CD4-positive, alpha-beta memory T cell (primary cell): Measurements from ENCODE around the gene OR10G3. TPM values are rescaled to one million over a fixed set of nuclear protein-coding genes. Genes with fewer than 3 reads are reported as not detected.
"Not testable (repeated sequence)": the region's sequence is repeated elsewhere in the genome, so short reads cannot be mapped to it uniquely, and the experiment has no call there.

Experiments used
- CTCF ChIA-PET: fragments of 350-600 bp; sonication (Branson Sonifier 250); formaldehyde crosslinking; loops from one replicate; lab custom pipeline; 2021; ENCODE audit warnings: inconsistent platforms; ENCODE audit not compliant: partially characterized antibody; lab: Charles Lee
- POLR2A ChIA-PET: fragments of 350-600 bp; sonication (Branson Sonifier 250); formaldehyde crosslinking; loops from one replicate; lab custom pipeline; 2021; ENCODE audit not compliant: partially characterized antibody; lab: Charles Lee
- DNase-seq, 5 donors: peaks; one replicate each; pipeline versions ENCODE4 v3.0.0 to v3.0.0-alpha.2; 2020 to 2022; ENCODE audit warnings: mixed read lengths in 1 of 5
- H3K27ac ChIP-seq: one replicate; pipeline ENCODE4 v1.7.0; 2013; ENCODE audit warnings: low read depth, low read length
- H3K27me3 ChIP-seq: 2 replicates; pipeline ENCODE4 v1.7.0; 2013; ENCODE audit warnings: mild to moderate bottlenecking, low read length, moderate library complexity; ENCODE audit not compliant: insufficient read depth
- H3K36me3 ChIP-seq: 2 replicates; pipeline ENCODE4 v1.7.0; 2013; ENCODE audit warnings: mild to moderate bottlenecking, low read length, moderate library complexity; ENCODE audit not compliant: insufficient read depth
- H3K4me1 ChIP-seq: 2 replicates; pipeline ENCODE4 v1.7.0; 2013; ENCODE audit warnings: mild to moderate bottlenecking, low read length, moderate library complexity; ENCODE audit not compliant: insufficient read depth
- H3K4me3 ChIP-seq, 2 donors: one replicate each; pipeline ENCODE4 v1.7.0; 2013; ENCODE audit warnings: low read length in 2 of 2, mild to moderate bottlenecking in 1 of 2
- H3K9me3 ChIP-seq, 2 donors: one replicate each; pipeline ENCODE4 v1.7.0; 2013; ENCODE audit warnings: low read length in 2 of 2, control low read depth in 1 of 2; ENCODE audit not compliant: control insufficient read depth in 1 of 2
- H3K27ac Mint-ChIP-seq, 7 donors: one replicate each; pipeline ENCODE4 v1.8.0; 2020 to 2021; ENCODE audit warnings: mixed read lengths in 7 of 7, mild to moderate bottlenecking in 6 of 7, inconsistent platforms in 3 of 7, moderate library complexity in 3 of 7
- H3K27me3 Mint-ChIP-seq, 2 donors: one replicate each; pipeline ENCODE4 v1.8.0; 2020 to 2021; ENCODE audit warnings: mixed read lengths in 2 of 2
- H3K36me3 Mint-ChIP-seq, 2 donors: one replicate each; pipeline ENCODE4 v1.8.0; 2020 to 2021; ENCODE audit warnings: mixed read lengths in 2 of 2, inconsistent platforms in 1 of 2, mild to moderate bottlenecking in 1 of 2
- H3K4me1 Mint-ChIP-seq, 4 donors: one replicate each; pipeline ENCODE4 v1.8.0; 2020 to 2021; ENCODE audit warnings: mixed read lengths in 4 of 4, mild to moderate bottlenecking in 1 of 4
- H3K4me3 Mint-ChIP-seq, 8 donors: one replicate each; pipeline ENCODE4 v1.8.0; 2020 to 2021; ENCODE audit warnings: mixed read lengths in 8 of 8, mild to moderate bottlenecking in 7 of 8, moderate library complexity in 6 of 8, inconsistent platforms in 3 of 8
- H3K9me3 Mint-ChIP-seq, 8 donors: one replicate each; pipeline ENCODE4 v1.8.0; 2020 to 2021; ENCODE audit warnings: mixed read lengths in 8 of 8, mild to moderate bottlenecking in 5 of 8, inconsistent platforms in 3 of 8, moderate library complexity in 1 of 8
- intact Hi-C: fragments of 100-400 bp; cut with micrococcal nuclease; formaldehyde crosslinking; loops from one replicate; pipeline ENCODE4 v1.15.1; 2023
- polyA plus RNA-seq, 2 donors: library from polyadenylated mRNA; unstranded; fragments of 300-500 nt; fragmentation: Illumina TruSeq; gene quantifications; one replicate each; pipeline ENCODE4 v1.2.3, GENCODE V29; 2021
- total RNA-seq, 2 experiments: library from RNA; stranded (reverse); gene quantifications; one replicate each; pipeline ENCODE4 v1.2.3, GENCODE V29; 2021

Gene OR10G3
- total and polyA plus RNA-seq, 4 experiments from 2014 or later: not detected

DNA sequence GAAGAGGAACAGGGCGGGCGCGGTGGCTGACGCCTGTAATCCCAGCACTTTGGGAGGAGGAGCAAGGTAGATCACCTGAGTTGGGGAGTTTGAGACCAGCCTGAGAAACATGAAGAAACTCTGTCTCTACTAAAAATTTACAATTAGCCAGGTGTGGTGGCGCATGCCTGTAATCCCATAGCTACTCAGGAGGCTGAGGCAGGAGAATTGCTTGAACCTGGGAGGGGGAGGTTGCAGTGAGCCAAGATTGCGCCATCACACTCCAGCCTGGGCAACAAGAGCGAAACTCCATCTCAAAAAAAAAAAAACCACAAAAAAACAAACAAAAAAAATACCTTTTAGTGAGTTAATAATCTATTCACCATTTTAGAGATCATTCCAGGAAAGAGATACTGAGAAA lies 35.3 kb downstream of the OR10G3 start:
- peaks cover 2 to 11% of the 10 kb centered on the region in 2 donors for H3K27me3 Mint-ChIP-seq
- H3K4me1 ChIP-seq, H3K4me3 ChIP-seq, H3K36me3 Mint-ChIP-seq, H3K27me3 ChIP-seq, H3K9me3 Mint-ChIP-seq, H3K4me1 Mint-ChIP-seq, POLR2A ChIA-PET, H3K27ac Mint-ChIP-seq, H3K4me3 Mint-ChIP-seq, H3K9me3 ChIP-seq, DNase-seq, intact Hi-C loops, H3K27ac ChIP-seq, H3K36me3 ChIP-seq, CTCF ChIA-PET: not testable (repeated sequence)

DNA sequence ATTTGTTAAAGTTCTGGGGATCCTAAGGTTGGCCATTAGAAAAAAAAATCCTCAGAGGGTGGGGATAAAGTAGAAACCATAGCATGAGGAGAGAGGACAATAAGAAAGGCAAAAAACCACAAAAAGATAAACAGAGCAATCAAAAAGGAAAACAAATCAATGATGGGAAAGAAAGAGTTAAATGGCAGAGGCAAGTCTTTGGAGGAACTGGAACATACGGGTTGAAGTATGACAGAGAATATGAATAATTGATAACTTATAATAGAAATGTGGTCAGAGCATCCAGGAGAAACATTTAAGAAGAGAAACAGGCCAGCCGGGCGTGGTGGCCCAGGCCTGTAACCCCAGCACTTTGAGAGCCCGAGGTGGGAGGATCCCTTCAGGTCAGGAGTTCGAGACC lies 35.9 kb downstream of the OR10G3 start:
- Mint-ChIP-seq H3K27me3 (peaks cover 9 to 16% of the 10 kb centered on the region in 2 donors), H3K9me3 (no peaks in the 10 kb centered on the region)

DNA sequence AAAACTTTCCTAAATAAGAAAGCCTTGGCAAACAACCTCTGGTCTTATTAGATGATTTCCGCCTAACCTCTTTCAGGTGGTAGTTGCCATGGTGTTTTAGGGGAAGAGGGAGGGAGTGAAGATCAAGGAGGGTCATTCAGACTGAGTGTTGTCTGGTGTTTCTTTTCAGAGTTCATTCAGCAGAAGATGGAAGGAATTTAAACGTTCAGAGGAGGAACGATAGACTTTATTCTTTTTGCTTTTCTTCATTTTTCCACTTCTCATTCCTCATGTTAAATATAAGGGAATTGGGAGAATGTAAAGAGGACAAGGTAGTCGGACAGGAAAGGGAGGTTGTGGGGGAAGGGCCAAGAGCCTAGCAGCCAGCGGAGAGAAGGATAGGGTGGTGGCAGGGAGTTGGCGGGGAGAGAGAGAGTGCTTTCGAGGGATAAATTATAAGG lies 36.3 kb downstream of the OR10G3 start:
- Histone ChIP-seq H3K9me3 (no peaks in the 10 kb centered on the region), H3K27ac (no peak overlapping the region), H3K27me3 (peaks cover 4% of the 10 kb centered on the region), H3K4me1 (no peaks in the 10 kb centered on the region), H3K36me3 (no peaks in the 10 kb centered on the region), H3K4me3 (no peak overlapping the region)
- Mint-ChIP-seq H3K27me3 (peaks cover 12 to 20% of the 10 kb centered on the region in 2 donors), H3K36me3 (no peaks in the 10 kb centered on the region), H3K4me1 (peaks cover 0 to 1% (median 0%) of the 10 kb centered on the region in 4 donors), H3K9me3 (no peaks in the 10 kb centered on the region), H3K27ac (no peak overlapping the region), H3K4me3 (no peak overlapping the region)
- ChIA-PET POLR2A (no interaction called here), CTCF (no interaction called here)
- intact Hi-C loops: no loop called here
- no peak for DNase-seq

More for the DNA sequence above, 35.9 kb downstream of the OR10G3 start:
- Mint-ChIP-seq H3K27ac (no peak overlapping the region), H3K4me3 (no peak overlapping the region), H3K36me3 (no peaks in the 10 kb centered on the region), H3K4me1 (peaks cover 0 to 1% (median 0%) of the 10 kb centered on the region in 4 donors)
- H3K27ac ChIP-seq: no peak overlapping the region
- H3K9me3 ChIP-seq: no peaks in the 10 kb centered on the region
- POLR2A ChIA-PET: no interaction called here
- H3K27me3 ChIP-seq: peaks cover under 1% of the 10 kb centered on the region
- CTCF ChIA-PET: no interaction called here
- intact Hi-C loops: no loop called here
- no peaks in the 10 kb centered on the region for H3K36me3 ChIP-seq
- no peak overlapping the region for H3K4me3 ChIP-seq
- H3K4me1 ChIP-seq: no peaks in the 10 kb centered on the region
- DNase-seq: no peak

DNA sequence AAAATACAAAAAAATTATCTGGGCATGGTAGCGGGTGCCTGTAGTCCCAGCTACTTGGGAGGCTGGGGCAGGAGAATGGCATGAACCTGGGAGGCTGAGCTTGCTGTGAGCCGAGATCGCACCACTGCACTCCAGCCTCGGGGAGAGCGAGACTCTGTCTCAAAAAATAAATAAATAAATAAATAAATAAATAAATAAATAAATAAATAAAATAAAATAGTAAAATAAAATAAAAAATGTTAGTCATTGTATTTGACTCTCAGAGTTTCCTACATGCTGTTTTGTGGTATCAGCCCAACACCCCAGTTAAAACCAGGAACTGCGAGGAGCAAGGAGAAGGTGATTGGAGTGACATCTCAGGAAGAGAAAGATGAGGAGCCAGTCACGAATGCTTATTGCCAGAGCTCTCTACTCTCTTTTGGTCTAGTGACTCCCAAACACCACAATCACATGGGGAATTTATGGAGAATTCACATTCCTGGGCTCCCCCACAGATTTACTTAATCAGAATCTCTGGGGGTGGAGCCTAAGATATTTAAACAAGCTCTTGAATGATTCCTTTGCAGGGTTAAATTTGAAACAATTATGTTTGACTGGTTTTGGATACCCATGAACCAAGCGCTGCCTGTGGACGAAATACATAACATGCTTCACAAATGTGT lies 38.3 kb downstream of the OR10G3 start:
- DNase-seq: no peak
- ChIA-PET POLR2A (no interaction called here), CTCF (no interaction called here)
- H3K9me3 ChIP-seq: no peaks in the 10 kb centered on the region
- no peaks in the 10 kb centered on the region for H3K36me3 Mint-ChIP-seq
- no peak overlapping the region for H3K27ac Mint-ChIP-seq
- H3K4me3 ChIP-seq: no peak overlapping the region
- peaks cover 5 to 8% (median 6%) of the 10 kb centered on the region in 4 donors for H3K4me1 Mint-ChIP-seq
- H3K4me1 ChIP-seq: no peaks in the 10 kb centered on the region
- peaks cover 0 to 4% (median 0%) of the 10 kb centered on the region in 8 donors for H3K9me3 Mint-ChIP-seq
- no peaks in the 10 kb centered on the region for H3K36me3 ChIP-seq
- H3K27ac ChIP-seq: no peak overlapping the region
- no peak overlapping the region for H3K4me3 Mint-ChIP-seq
- peaks cover 23 to 24% of the 10 kb centered on the region in 2 donors for H3K27me3 Mint-ChIP-seq
- H3K27me3 ChIP-seq: peaks cover 6% of the 10 kb centered on the region
- intact Hi-C loops: no loop called here

DNA sequence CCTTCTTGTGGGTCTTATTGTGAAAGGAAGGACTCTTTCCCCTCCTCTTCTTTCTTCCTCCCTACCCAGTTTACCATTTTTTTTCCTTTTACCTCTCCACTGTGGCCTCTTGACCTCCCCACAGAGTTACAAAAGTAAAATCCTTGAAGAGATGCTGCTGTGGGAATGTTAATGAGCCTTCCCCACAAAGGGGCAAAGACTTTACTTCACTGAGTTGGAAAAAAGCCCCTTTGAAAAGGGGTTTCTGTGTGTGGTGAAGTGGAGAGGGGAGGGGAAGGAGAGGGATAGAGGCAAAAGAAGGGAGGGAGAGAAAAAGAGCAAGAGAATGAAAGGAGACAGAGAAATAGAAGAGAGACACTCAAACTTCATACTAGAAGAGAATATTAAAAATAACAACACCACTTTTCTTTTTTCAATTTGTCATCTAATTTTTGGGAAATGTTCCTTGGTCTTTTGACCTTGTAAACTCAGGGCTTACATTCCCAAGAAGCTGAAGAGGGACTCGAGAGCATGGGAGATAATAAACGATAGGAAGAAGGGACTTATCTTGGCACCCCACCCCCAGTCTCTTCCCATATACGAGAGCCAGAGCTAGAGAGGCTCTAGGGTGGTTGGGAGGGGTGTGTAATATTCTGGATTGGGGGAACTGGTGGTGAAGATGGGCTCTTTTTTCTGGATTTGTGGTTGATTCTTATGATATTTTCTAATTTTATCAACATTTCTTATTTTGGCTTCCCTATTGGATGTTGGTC lies 40.5 kb downstream of the OR10G3 start:
- H3K36me3 Mint-ChIP-seq: no peaks in the 10 kb centered on the region

DNA sequence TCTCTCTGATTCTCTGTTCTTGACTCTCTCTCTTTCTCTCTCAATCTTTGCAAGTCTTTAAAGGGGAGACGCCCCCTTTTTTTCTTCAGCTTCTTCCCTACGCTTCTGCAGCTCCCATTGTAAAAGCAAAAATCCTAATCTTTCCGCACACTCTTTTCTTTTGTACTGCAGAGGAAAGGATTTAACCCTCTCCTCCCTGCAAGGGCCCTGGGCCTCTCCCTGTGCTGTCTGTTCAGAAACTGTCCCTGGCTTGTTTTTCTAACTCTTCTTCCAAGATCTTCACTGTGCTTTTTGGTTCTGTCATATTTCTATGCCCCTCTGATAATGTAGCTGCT lies 42.8 kb downstream of the OR10G3 start:
- no peak overlapping the region for H3K27ac ChIP-seq
- ChIA-PET CTCF (interaction anchor here (0.8 kb wide), 1 partner anchor 56 kb away, joined by 3 read pairs; no protein-coding TSS in a partner anchor), POLR2A (interaction anchor here (1.6 kb wide), 1 partner anchor 20 kb away, joined by 3 read pairs; no protein-coding TSS in a partner anchor)
- no peaks in the 10 kb centered on the region for H3K9me3 ChIP-seq
- no peak overlapping the region for H3K4me3 ChIP-seq
- peaks cover 5 to 13% (median 6%) of the 10 kb centered on the region in 4 donors for H3K4me1 Mint-ChIP-seq
- H3K9me3 Mint-ChIP-seq: peaks cover 0 to 4% (median 0%) of the 10 kb centered on the region in 8 donors
- peaks cover 35 to 40% of the 10 kb centered on the region in 2 donors for H3K27me3 Mint-ChIP-seq
- no peak for DNase-seq
- peaks cover 14% of the 10 kb centered on the region for H3K27me3 ChIP-seq
- H3K36me3 Mint-ChIP-seq: no peaks in the 10 kb centered on the region
- H3K4me1 ChIP-seq: no peaks in the 10 kb centered on the region
- H3K27ac Mint-ChIP-seq: peak overlapping the region in 1 of 7 donors; percentile 10
- intact Hi-C loops: no loop called here
- no peaks in the 10 kb centered on the region for H3K36me3 ChIP-seq
- H3K4me3 Mint-ChIP-seq: peak overlapping the region in 3 of 8 donors; percentile 17 to 34 (median 33)

More for the DNA sequence above, 40.5 kb downstream of the OR10G3 start:
- Mint-ChIP-seq H3K4me3 (no peak overlapping the region), H3K9me3 (peaks cover 0 to 4% (median 0%) of the 10 kb centered on the region in 8 donors), H3K27ac (no peak overlapping the region), H3K4me1 (peaks cover 5 to 13% (median 7%) of the 10 kb centered on the region in 4 donors), H3K27me3 (peaks cover 35 to 37% of the 10 kb centered on the region in 2 donors)
- Histone ChIP-seq H3K4me1 (no peaks in the 10 kb centered on the region), H3K4me3 (no peak overlapping the region), H3K27ac (no peak overlapping the region), H3K9me3 (no peaks in the 10 kb centered on the region), H3K27me3 (peaks cover 11% of the 10 kb centered on the region), H3K36me3 (no peaks in the 10 kb centered on the region)
- POLR2A ChIA-PET: no interaction called here
- CTCF ChIA-PET: no interaction called here
- intact Hi-C loops: no loop called here
- no peak for DNase-seq

DNA sequence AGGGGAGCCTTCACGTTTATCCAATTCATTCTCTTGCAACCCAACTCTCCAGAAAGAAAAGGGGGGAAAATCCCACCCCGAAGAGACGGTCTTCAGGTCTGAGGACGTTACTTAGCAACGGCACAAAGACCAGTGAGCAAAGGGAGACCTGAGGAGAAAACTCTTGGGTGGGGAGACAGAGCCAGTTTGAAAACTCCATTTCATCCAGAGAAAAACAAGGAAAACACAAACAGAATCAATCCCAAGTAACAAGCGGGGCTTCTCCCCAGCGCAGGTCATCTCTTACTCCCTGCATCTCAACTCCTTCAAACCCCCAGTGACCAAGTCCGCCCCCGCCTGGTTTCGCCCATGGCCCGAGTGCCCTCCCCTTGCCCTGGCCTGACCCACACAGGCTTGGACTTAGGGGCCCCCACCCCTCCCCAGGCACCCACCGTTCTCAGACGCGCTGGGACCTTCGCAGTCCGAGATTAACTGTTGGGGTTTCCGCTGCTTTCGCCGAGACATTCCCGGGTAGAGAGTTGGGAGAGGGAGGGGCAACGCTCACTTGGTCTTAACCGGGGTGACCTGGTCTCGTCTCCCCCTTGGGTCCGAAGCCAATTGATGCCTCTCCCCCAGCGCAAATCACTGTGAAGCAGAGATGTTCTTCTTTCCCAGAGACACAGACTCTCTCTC lies 43.3 kb downstream of the OR10G3 start:
- no peaks in the 10 kb centered on the region for H3K36me3 Mint-ChIP-seq
- H3K9me3 ChIP-seq: no peaks in the 10 kb centered on the region
- H3K27ac Mint-ChIP-seq: no peak overlapping the region
- no peak overlapping the region for H3K27ac ChIP-seq
- no peaks in the 10 kb centered on the region for H3K36me3 ChIP-seq
- H3K4me1 ChIP-seq: no peaks in the 10 kb centered on the region
- peaks cover 35 to 41% of the 10 kb centered on the region in 2 donors for H3K27me3 Mint-ChIP-seq
- peaks cover 14% of the 10 kb centered on the region for H3K27me3 ChIP-seq
- intact Hi-C loops: no loop called here
- H3K4me1 Mint-ChIP-seq: peaks cover 5 to 13% (median 6%) of the 10 kb centered on the region in 4 donors
- ChIA-PET POLR2A (no interaction called here), CTCF (interaction anchor here (0.7 to 2.8 kb wide), 2 partner anchors 25 to 38 kb away, joined by 3 to 11 read pairs; no protein-coding TSS in a partner anchor)
- DNase-seq: no peak
- peak overlapping the region in 3 of 8 donors; percentile 17 to 34 (median 33) for H3K4me3 Mint-ChIP-seq
- H3K9me3 Mint-ChIP-seq: peaks cover 0 to 4% (median 0%) of the 10 kb centered on the region in 8 donors
- H3K4me3 ChIP-seq: no peak overlapping the region
